HG03196 (cell line): Measurements from ENCODE around the gene NUP98.

Experiments used
- ATAC-seq: cut with Tn5 transposase; IDR thresholded peaks from one replicate; pipeline ENCODE4 v1.9.1; 2021; ENCODE audit not compliant: unreplicated experiment

Gene NUP98

GRCh38 chr11:3738723-3739122 lies 58.6 kb downstream of the NUP98 start:
- ATAC-seq = no peak

- no peak for ATAC-seq
These were observed 59.1 kb downstream of the NUP98 start for GRCh38 chr11:3738241-3738640.

- no peak for ATAC-seq
These were observed 59.9 kb downstream of the NUP98 start for GRCh38 chr11:3737386-3737933.

GRCh38 chr11:3736816-3737215 lies 60.5 kb downstream of the NUP98 start:
- ATAC-seq = no peak

GRCh38 chr11:3735827-3736226 lies 61.5 kb downstream of the NUP98 start:
- no peak for ATAC-seq

GRCh38 chr11:3732671-3733436 lies 64.5 kb downstream of the NUP98 start:
- no peak for ATAC-seq

- no peak for ATAC-seq
These were observed 74.2 kb downstream of the NUP98 start for GRCh38 chr11:3723014-3723708.

GRCh38 chr11:3722100-3722499 lies 75.3 kb downstream of the NUP98 start:
- ATAC-seq = no peak

GRCh38 chr11:3720997-3721396 lies 76.4 kb downstream of the NUP98 start:
- ATAC-seq = no peak

- no peak for ATAC-seq
These were observed 85.1 kb downstream of the NUP98 start for GRCh38 chr11:3712274-3712673.

- ATAC-seq = no peak
These were observed 86.7 kb downstream of the NUP98 start for GRCh38 chr11:3710485-3711259.

- no peak for ATAC-seq
These were observed 87.4 kb downstream of the NUP98 start for GRCh38 chr11:3709977-3710376.

GRCh38 chr11:3707176-3707575 lies 90.2 kb downstream of the NUP98 start:
- ATAC-seq = no peak

GRCh38 chr11:3703383-3703782 lies 94.0 kb downstream of the NUP98 start:
- ATAC-seq = no peak

- no peak for ATAC-seq
These were observed 96.4 kb downstream of the NUP98 start for GRCh38 chr11:3700910-3701309.

GRCh38 chr11:3700410-3700809 lies 96.9 kb downstream of the NUP98 start:
- ATAC-seq = no peak

- ATAC-seq = no peak
These were observed 110.6 kb downstream of the NUP98 start for GRCh38 chr11:3686751-3687150.

GRCh38 chr11:3685923-3686322 lies 111.4 kb downstream of the NUP98 start:
- ATAC-seq = no peak

- ATAC-seq = no peak
These were observed 112.6 kb downstream of the NUP98 start for GRCh38 chr11:3684819-3685172.

GRCh38 chr11:3684129-3684818 lies 113.1 kb downstream of the NUP98 start:
- no peak for ATAC-seq

- no peak for ATAC-seq
These were observed 114.3 kb downstream of the NUP98 start for GRCh38 chr11:3683039-3683438.
